IMR-90 (cell line): ENCODE measurements around the gene ZFR2. TPM values are rescaled to one million over a fixed set of nuclear protein-coding genes. Genes with fewer than 3 reads are reported as not detected.

Experiments used
- ATAC-seq: fragments of 200-7000 bp; cut with Tn5 transposase; 2 replicates; pipeline ENCODE4 v1.9.1; 2020; ENCODE audit warnings: low read depth, mild to moderate bottlenecking, moderate library complexity
- BruUV-seq: library from RNA; stranded (reverse); fragments of 400-500 nt; replicated peaks from 2 replicates; lab custom pipeline; 2021; lab: Mats Ljungman, UMichigan
- CTCF ChIA-PET: fragments of 300-600 bp; formaldehyde crosslinking; extraction: SDS; loops from one replicate; lab custom pipeline; 2021; ENCODE audit warnings: antibody characterized with exemption; lab: Yijun Ruan, JAX
- POLR2A ChIA-PET: fragments of 300-600 bp; sonication (Branson Sonifier 250); formaldehyde crosslinking; loops from one replicate; lab custom pipeline; 2022; ENCODE audit warnings: antibody characterized with exemption; ENCODE audit not compliant: unreplicated experiment; lab: Charles Lee
- DNase-seq: peaks from one replicate; pipeline ENCODE4 v3.0.0; 2013
- H2AFZ ChIP-seq: replicated peaks from 2 replicates; pipeline ENCODE3; 2013; ENCODE audit warnings: low read length, mild to moderate bottlenecking; ENCODE audit not compliant: poor library complexity
- H2AK5ac ChIP-seq: 2 replicates; pipeline ENCODE4 v1.6.1; 2013; ENCODE audit warnings: low read depth, low read length, inconsistent platforms
- H2AK9ac ChIP-seq: replicated peaks from 2 replicates; pipeline ENCODE3; 2013; ENCODE audit warnings: mild to moderate bottlenecking, low read depth, low read length, moderate library complexity; ENCODE audit not compliant: poor library complexity
- H2BK120ac ChIP-seq: 2 replicates; pipeline ENCODE4 v1.6.1; 2013; ENCODE audit warnings: low read depth, low read length, inconsistent platforms
- H2BK15ac ChIP-seq: 3 replicates; pipeline ENCODE4 v1.6.1; 2013; ENCODE audit warnings: low read depth, low read length, inconsistent platforms
- H2BK20ac ChIP-seq: 2 replicates; pipeline ENCODE4 v1.6.1; 2013; ENCODE audit warnings: low read depth, mild to moderate bottlenecking, inconsistent platforms, low read length, moderate library complexity
- H2BK5ac ChIP-seq: 2 replicates; pipeline ENCODE4 v1.6.1; 2013; ENCODE audit warnings: mild to moderate bottlenecking, low read depth, low read length, inconsistent platforms; ENCODE audit not compliant: poor library complexity, severe bottlenecking
- H3K14ac ChIP-seq: replicated peaks from 2 replicates; pipeline ENCODE4 v1.6.1; 2013; ENCODE audit warnings: low read depth, low read length, inconsistent platforms
- H3K18ac ChIP-seq: 2 replicates; pipeline ENCODE4 v1.6.1; 2013; ENCODE audit warnings: low read depth, low read length, control low read depth
- H3K23ac ChIP-seq: 2 replicates; pipeline ENCODE4 v1.6.1; 2013; ENCODE audit warnings: low read depth, low read length, inconsistent platforms
- H3K27ac ChIP-seq: 2 replicates; pipeline ENCODE4 v1.5.1; 2013; ENCODE audit warnings: mild to moderate bottlenecking, control low read depth, low read length; ENCODE audit not compliant: insufficient read depth
- H3K27me3 ChIP-seq: 2 replicates; pipeline ENCODE4 v1.6.1; 2013; ENCODE audit warnings: low read length; ENCODE audit not compliant: control insufficient read depth, insufficient read depth
- H3K36me3 ChIP-seq: 2 replicates; pipeline ENCODE4 v1.6.1; 2013; ENCODE audit warnings: low read length, mixed read lengths; ENCODE audit not compliant: control insufficient read depth, insufficient read depth
- H3K4ac ChIP-seq: 2 replicates; pipeline ENCODE4 v1.6.1; 2013; ENCODE audit warnings: low read depth, low read length, inconsistent platforms
- H3K4me1 ChIP-seq: 2 replicates; pipeline ENCODE4 v1.6.1; 2013; ENCODE audit warnings: low read length, mixed read lengths; ENCODE audit not compliant: control insufficient read depth, insufficient read depth
- H3K4me2 ChIP-seq: 2 replicates; pipeline ENCODE4 v1.6.1; 2013; ENCODE audit warnings: low read depth, mild to moderate bottlenecking, control low read depth, low read length, moderate library complexity
- H3K4me3 ChIP-seq: 2 replicates; pipeline ENCODE4 v1.5.1; 2013; ENCODE audit warnings: low read depth, mild to moderate bottlenecking, control low read depth, low read length, moderate library complexity; ENCODE audit not compliant: insufficient read depth
- H3K56ac ChIP-seq: 2 replicates; pipeline ENCODE4 v1.6.1; 2013; ENCODE audit warnings: low read length, inconsistent platforms; ENCODE audit not compliant: insufficient read depth; ENCODE audit errors: extremely low read depth
- H3K79me1 ChIP-seq, 2 experiments: 2 replicates each; pipeline ENCODE4 v1.6.1; 2013; ENCODE audit warnings: low read length in 2 of 2, inconsistent platforms in 1 of 2, low read depth in 1 of 2
- H3K9ac ChIP-seq: 2 replicates; pipeline ENCODE4 v1.6.1; 2013; ENCODE audit warnings: low read depth, low read length, control low read depth
- H3K9me1 ChIP-seq: 2 replicates; pipeline ENCODE4 v1.6.1; 2013; ENCODE audit warnings: low read length, inconsistent platforms; ENCODE audit not compliant: insufficient read depth
- H3K9me3 ChIP-seq: 2 replicates; pipeline ENCODE4 v1.6.1; 2013; ENCODE audit warnings: low read length; ENCODE audit not compliant: control insufficient read depth, insufficient read depth
- H4K20me1 ChIP-seq: 2 replicates; pipeline ENCODE4 v1.6.1; 2013; ENCODE audit warnings: low read length, inconsistent platforms; ENCODE audit not compliant: insufficient read depth
- H4K5ac ChIP-seq: 2 replicates; pipeline ENCODE4 v1.6.1; 2013; ENCODE audit warnings: mild to moderate bottlenecking, low read depth, low read length, control low read depth
- H4K8ac ChIP-seq, 2 experiments: 2 replicates each; pipeline ENCODE4 v1.6.1; 2013; ENCODE audit warnings: low read depth in 2 of 2, low read length in 2 of 2, control low read depth in 1 of 2, inconsistent platforms in 1 of 2
- H4K91ac ChIP-seq: 2 replicates; pipeline ENCODE4 v1.6.1; 2013; ENCODE audit warnings: low read depth, low read length, inconsistent platforms; ENCODE audit not compliant: insufficient read depth
- BHLHE40 ChIP-seq: fragments of 150-350 bp; IDR thresholded peaks from 2 replicates; pipeline ENCODE4 v1.6.1; 2016; ENCODE audit warnings: mild to moderate bottlenecking, low read depth, low read length
- CEBPB ChIP-seq: IDR thresholded peaks from 2 replicates; pipeline ENCODE4 v1.6.1; 2012; ENCODE audit warnings: low read depth, low read length, improper control_type of control experiment
- CHD1 ChIP-seq: IDR thresholded peaks from 2 replicates; pipeline ENCODE4 v1.6.1; 2012; ENCODE audit warnings: low read depth, low read length, improper control_type of control experiment
- CTCF ChIP-seq: conservative IDR thresholded peaks from 2 replicates; pipeline ENCODE4 v1.5.1; 2012; ENCODE audit warnings: mild to moderate bottlenecking, low read depth, low read length, improper control_type of control experiment
- FOS ChIP-seq: fragments of 150-350 bp; IDR thresholded peaks from 2 replicates; pipeline ENCODE4 v1.6.1; 2016; ENCODE audit warnings: low read depth, low read length
- MAFK ChIP-seq: IDR thresholded peaks from 2 replicates; pipeline ENCODE4 v1.6.1; 2012; ENCODE audit warnings: low read depth, low read length, improper control_type of control experiment
- MAZ ChIP-seq: IDR thresholded peaks from 2 replicates; pipeline ENCODE4 v1.6.1; 2012; ENCODE audit warnings: low read depth, mild to moderate bottlenecking, low read length, improper control_type of control experiment, moderate library complexity, borderline replicate concordance
- MXI1 ChIP-seq: IDR thresholded peaks from 2 replicates; pipeline ENCODE4 v1.6.1; 2012; ENCODE audit warnings: low read depth, mild to moderate bottlenecking, low read length, moderate library complexity, borderline replicate concordance
- NFE2L2 ChIP-seq: fragments of 150-350 bp; IDR thresholded peaks from 2 replicates; pipeline ENCODE4 v1.6.1; 2016; ENCODE audit warnings: low read depth, mild to moderate bottlenecking, low read length
- POLR2A ChIP-seq: IDR thresholded peaks from 2 replicates; pipeline ENCODE4 v1.6.1; 2012; ENCODE audit warnings: mild to moderate bottlenecking, low read depth, low read length
- RAD21 ChIP-seq: IDR thresholded peaks from 2 replicates; pipeline ENCODE4 v1.6.1; 2012; ENCODE audit warnings: low read length, improper control_type of control experiment
- RCOR1 ChIP-seq: IDR thresholded peaks from 2 replicates; pipeline ENCODE4 v1.6.1; 2012; ENCODE audit warnings: mild to moderate bottlenecking, low read length, improper control_type of control experiment; ENCODE audit not compliant: insufficient replicate concordance
- RFX5 ChIP-seq: IDR thresholded peaks from 2 replicates; pipeline ENCODE4 v1.8.0; 2012; ENCODE audit warnings: low read depth, mild to moderate bottlenecking, low read length, moderate library complexity
- SMC3 ChIP-seq: fragments of 150-350 bp; IDR thresholded peaks from 2 replicates; pipeline ENCODE4 v1.6.1; 2016; ENCODE audit warnings: low read depth, mild to moderate bottlenecking, antibody characterized with exemption, low read length, moderate library complexity
- USF2 ChIP-seq: fragments of 150-350 bp; IDR thresholded peaks from 2 replicates; pipeline ENCODE4 v1.6.1; 2017; ENCODE audit warnings: mild to moderate bottlenecking, antibody characterized with exemption, low read length, low read depth
- WGBS, 2 experiments: methylation state at CpG; one replicate each; pipeline versions ENCODE4 v1.1.5 to v1.1.7; 2013; ENCODE audit warnings: missing lambda C conversion rate in 2 of 2; ENCODE audit not compliant: insufficient read length in 1 of 2; ENCODE audit errors: extremely low coverage in 2 of 2; 5-methylcytosine and 5-hydroxymethylcytosine counted together
- dilution Hi-C: fragments of 300-500 bp; cut with HindIII; formaldehyde crosslinking; loops from one replicate; pipeline ENCODE4 v1.14.3; 2018; ENCODE audit warnings: low sequenced_read_pairs; ENCODE audit not compliant: unreplicated experiment
- in situ Hi-C: fragments of 300-500 bp; cut with MboI; formaldehyde crosslinking; loops from 3 replicates; pipeline ENCODE4 v1.14.3; 2019; ENCODE audit warnings: low sequenced_read_pairs, inconsistent platforms, mixed read lengths
- intact Hi-C: fragments of 100-400 bp; cut with micrococcal nuclease; formaldehyde crosslinking; loops from 2 replicates; pipeline ENCODE4 v1.10.0; 2022
- polyA plus RNA-seq, 3 experiments: library from polyadenylated mRNA; depleted of rRNA; stranded (reverse); fragments of >200 nt; gene quantifications; 2 replicates each; pipeline ENCODE4 v1.2.3, GENCODE V29; 2012; ENCODE audit warnings: low replicate concordance in 1 of 3
- total RNA-seq: library from RNA; depleted of rRNA; stranded (reverse); fragments of >200 nt; gene quantifications from 2 replicates; pipeline ENCODE4 v1.2.3, GENCODE V29; 2012
- TF ChIP-seq, protein P1 (sequence below): fragments of 150-350 bp; IDR thresholded peaks from 2 replicates; pipeline ENCODE4 v1.6.1; 2016; ENCODE audit warnings: low read depth, mild to moderate bottlenecking, low read length, moderate library complexity, borderline replicate concordance

Gene ZFR2
- total and polyA plus RNA-seq, 2 of the 4 experiments (the other 2 are of a cell fraction), result 0.19 TPM; not detected in 1

- WGBS, 2 experiments, result 95% methylated on average over 3 of the region's 25 CpGs; no CpG with 5 or more reads in 1 of the 2 experiments
- no peak overlapping the region for H3K4me3 ChIP-seq
- H2BK5ac ChIP-seq, result no peak overlapping the region
- no peaks in the 10 kb centered on the region for H3K9me1 ChIP-seq
- dilution Hi-C loops (no loop called here), in situ Hi-C loops (no loop called here), intact Hi-C loops (no loop called here)
- H4K8ac ChIP-seq, result no peak overlapping the region
- no peak overlapping the region for H2AK9ac ChIP-seq
- H3K79me1 ChIP-seq, result peaks cover 8 to 13% of the 10 kb centered on the region in 2 experiments; a peak in 3 of 4 replicates
- no peak overlapping the region for H4K5ac ChIP-seq
- H3K9me3 ChIP-seq, result no peaks in the 10 kb centered on the region
- H3K14ac ChIP-seq, result no peak overlapping the region
- H3K27ac ChIP-seq, result no peak overlapping the region
- H3K4ac ChIP-seq, result no peak overlapping the region
- H3K18ac ChIP-seq, result no peak overlapping the region
- H3K56ac ChIP-seq, result no peak overlapping the region
- no peak overlapping the region for H2BK20ac ChIP-seq
- POLR2A ChIA-PET, result no interaction called here
- TF ChIP-seq CTCF (no peak), POLR2A (no peak), SMC3 (no peak), RFX5 (no peak), FOS (no peak), USF2 (no peak), MAZ (no peak), MXI1 (no peak), CEBPB (no peak), NFE2L2 (no peak), MAFK (no peak), RCOR1 (no peak), BHLHE40 (no peak), RAD21 (no peak), CHD1 (no peak)
- TF ChIP-seq, protein P1, sequence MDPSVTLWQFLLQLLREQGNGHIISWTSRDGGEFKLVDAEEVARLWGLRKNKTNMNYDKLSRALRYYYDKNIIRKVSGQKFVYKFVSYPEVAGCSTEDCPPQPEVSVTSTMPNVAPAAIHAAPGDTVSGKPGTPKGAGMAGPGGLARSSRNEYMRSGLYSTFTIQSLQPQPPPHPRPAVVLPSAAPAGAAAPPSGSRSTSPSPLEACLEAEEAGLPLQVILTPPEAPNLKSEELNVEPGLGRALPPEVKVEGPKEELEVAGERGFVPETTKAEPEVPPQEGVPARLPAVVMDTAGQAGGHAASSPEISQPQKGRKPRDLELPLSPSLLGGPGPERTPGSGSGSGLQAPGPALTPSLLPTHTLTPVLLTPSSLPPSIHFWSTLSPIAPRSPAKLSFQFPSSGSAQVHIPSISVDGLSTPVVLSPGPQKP, result no peak
- H2BK15ac ChIP-seq, result no peak overlapping the region
- no peak overlapping the region for H2AK5ac ChIP-seq
- CTCF ChIA-PET, result no interaction called here
- H4K91ac ChIP-seq, result no peak overlapping the region
- no peaks in the 10 kb centered on the region for H4K20me1 ChIP-seq
- H2AFZ ChIP-seq, result no peak overlapping the region
- 0 out of 2 replicates have a peak, but pooled peaks cover 2% of the 10 kb centered on the region for H3K27me3 ChIP-seq
- no peak overlapping the region for H3K4me2 ChIP-seq
- H3K36me3 ChIP-seq, result peaks cover 27% of the 10 kb centered on the region
- H2BK120ac ChIP-seq, result no peak overlapping the region
- ATAC-seq, result no peak
- no peak for DNase-seq
- no peak overlapping the region for H3K23ac ChIP-seq
- no TSS peak for BruUV-seq
- no peaks in the 10 kb centered on the region for H3K4me1 ChIP-seq
- H3K9ac ChIP-seq, result no peak overlapping the region
Measured at GRCh38 chr19:3768015-3768747, 100.7 kb downstream of the ZFR2 start.
